Sigmoid colon (tissue), 7 donors: ENCODE results near the gene PTK7. TPM values are rescaled to one million over a fixed set of nuclear protein-coding genes. Genes with fewer than 3 reads are reported as not detected.

Experiments
- DNase-seq: peaks from one replicate; pipeline ENCODE4 v3.0.0-alpha.2; 2019
- H3K27ac ChIP-seq, 4 donors: fragments of 200-600 bp; sonication (generic); one replicate each; pipeline ENCODE4 v1.5.1; 2016 to 2019; ENCODE audit warnings: mild to moderate bottlenecking in 1 of 4
- H3K27me3 ChIP-seq, 3 donors: fragments of 200-600 bp; sonication (generic); one replicate each; pipeline ENCODE4 v1.5.1; 2019; ENCODE audit warnings: mild to moderate bottlenecking in 1 of 3
- H3K36me3 ChIP-seq, 4 donors: fragments of 200-600 bp; sonication (generic); one replicate each; pipeline ENCODE4 v1.5.1; 2016 to 2019
- H3K4me1 ChIP-seq, 4 donors: fragments of 200-600 bp; sonication (generic); one replicate each; pipeline ENCODE4 v1.5.1; 2017 to 2019
- H3K4me3 ChIP-seq, 4 donors: fragments of 200-600 bp; sonication (generic); one replicate each; pipeline ENCODE4 v1.5.1; 2017 to 2019; ENCODE audit warnings: mild to moderate bottlenecking in 2 of 4, moderate library complexity in 1 of 4
- H3K9me3 ChIP-seq, 4 donors: fragments of 200-600 bp in 3 of 4; sonication (generic) in 3 of 4; one replicate each; pipeline versions ENCODE4 v1.5.1 to v1.6.1; 2013 to 2019
- EP300 ChIP-seq, 4 donors: sonication (generic); formaldehyde crosslinking; IDR thresholded peaks; one replicate each; pipeline ENCODE4 v1.6.1; 2017; ENCODE audit warnings: antibody characterized with exemption in 4 of 4
- POLR2A ChIP-seq, 2 donors: fragments of 450-650 bp; IDR thresholded peaks; one replicate each; pipeline ENCODE4 v1.6.1; 2016; ENCODE audit warnings: antibody characterized with exemption in 2 of 2, mild to moderate bottlenecking in 2 of 2, moderate library complexity in 2 of 2
- POLR2AphosphoS5 ChIP-seq, 4 donors: sonication (generic); formaldehyde crosslinking; IDR thresholded peaks; one replicate each; pipeline ENCODE4 v1.6.1; 2017; ENCODE audit warnings: antibody characterized with exemption in 4 of 4
- WGBS, 2 donors: extraction: QIAGEN DNeasy Blood & Tissue Kit; methylation state at CpG; one replicate each; pipeline ENCODE4 v1.1.7; 2013; 5-methylcytosine and 5-hydroxymethylcytosine counted together
- intact Hi-C: fragments of 100-400 bp; cut with DNase I; formaldehyde crosslinking; loops from one replicate; pipeline ENCODE4 v1.15.1; 2023
- polyA plus RNA-seq, 3 donors: library from polyadenylated mRNA; stranded (reverse); fragments of 200-250 nt; gene quantifications; one replicate each; pipeline ENCODE4 v1.2.3, GENCODE V29; 2013
- total RNA-seq, 4 donors: library from RNA; depleted of rRNA; stranded (reverse); fragments of >200 nt; gene quantifications; one replicate each; pipeline ENCODE4 v1.1.0, GENCODE V29; 2016
- TF ChIP-seq, protein P1 (sequence below), 4 experiments: fragments of 450-650 bp in 3 of 4; fragments of 200-600 bp in 1 of 4; IDR thresholded peaks; one replicate each; pipeline ENCODE4 v1.5.1; 2016 to 2019; ENCODE audit warnings: antibody characterized with exemption in 4 of 4, mild to moderate bottlenecking in 3 of 4, moderate library complexity in 2 of 4
- donor health status: healthy with polysubstance abuse.
- donor health status: Bipolar disorder and iron deficiency.
- donor health status: healthy.

PTK7 gene
- total and polyA plus RNA-seq, 7 donors = 1.2 to 15.6 (median 6.1) TPM

DNA sequence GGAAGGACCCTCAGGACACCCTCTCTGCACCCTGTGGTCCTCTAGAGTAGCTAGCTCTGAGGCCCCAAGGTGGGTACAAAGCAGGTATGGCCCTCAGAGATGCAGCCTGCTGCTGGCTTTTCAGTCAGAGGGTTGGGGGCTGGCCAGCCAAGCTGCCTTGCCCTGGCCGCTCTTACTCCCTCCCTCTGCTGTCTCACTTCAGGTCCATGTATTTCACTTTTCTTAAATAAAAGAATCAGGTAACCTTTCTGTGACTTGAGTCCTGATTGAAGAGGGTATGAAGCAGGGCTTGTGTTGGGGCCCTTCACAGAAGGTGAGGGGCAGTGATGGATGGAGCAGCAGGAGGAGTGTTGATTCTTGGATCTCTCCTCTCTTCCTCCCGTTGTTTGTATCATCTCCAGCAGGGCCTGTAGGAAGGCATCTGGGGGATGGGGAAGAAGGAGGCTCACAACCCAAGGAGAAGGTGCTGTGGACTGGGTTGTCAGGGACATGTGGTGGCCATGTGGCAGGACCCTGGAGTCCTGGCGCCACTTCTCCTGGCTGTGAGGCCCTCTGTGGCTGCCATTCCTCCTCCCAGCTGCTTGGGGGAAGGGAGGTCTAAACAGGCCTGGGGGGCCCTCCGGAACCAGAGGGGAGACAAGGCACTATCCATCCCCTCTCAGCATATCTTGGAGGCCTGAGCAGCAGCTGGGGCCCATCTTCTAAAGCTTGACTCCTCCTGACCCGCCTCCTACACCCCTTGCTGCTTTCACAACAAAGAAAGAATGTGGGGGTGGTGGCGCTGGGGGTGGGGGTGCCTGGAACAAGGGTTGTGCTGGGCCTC lies 1.1 kb upstream of the PTK7 start:
- intact Hi-C loops = no loop called here
- Histone ChIP-seq H3K27me3 (peaks cover 13 to 28% (median 16%) of the 10 kb centered on the region in 3 donors), H3K9me3 (no peaks in the 10 kb centered on the region), H3K27ac (peak overlapping the region in 1 of 4 donors; percentile 42), H3K4me1 (peaks cover 0 to 18% (median 16%) of the 10 kb centered on the region in 4 donors), H3K36me3 (peaks cover 7 to 43% (median 11%) of the 10 kb centered on the region in 4 donors), H3K4me3 (no peak overlapping the region)
- DNase-seq = no peak
- TF ChIP-seq, protein P1, sequence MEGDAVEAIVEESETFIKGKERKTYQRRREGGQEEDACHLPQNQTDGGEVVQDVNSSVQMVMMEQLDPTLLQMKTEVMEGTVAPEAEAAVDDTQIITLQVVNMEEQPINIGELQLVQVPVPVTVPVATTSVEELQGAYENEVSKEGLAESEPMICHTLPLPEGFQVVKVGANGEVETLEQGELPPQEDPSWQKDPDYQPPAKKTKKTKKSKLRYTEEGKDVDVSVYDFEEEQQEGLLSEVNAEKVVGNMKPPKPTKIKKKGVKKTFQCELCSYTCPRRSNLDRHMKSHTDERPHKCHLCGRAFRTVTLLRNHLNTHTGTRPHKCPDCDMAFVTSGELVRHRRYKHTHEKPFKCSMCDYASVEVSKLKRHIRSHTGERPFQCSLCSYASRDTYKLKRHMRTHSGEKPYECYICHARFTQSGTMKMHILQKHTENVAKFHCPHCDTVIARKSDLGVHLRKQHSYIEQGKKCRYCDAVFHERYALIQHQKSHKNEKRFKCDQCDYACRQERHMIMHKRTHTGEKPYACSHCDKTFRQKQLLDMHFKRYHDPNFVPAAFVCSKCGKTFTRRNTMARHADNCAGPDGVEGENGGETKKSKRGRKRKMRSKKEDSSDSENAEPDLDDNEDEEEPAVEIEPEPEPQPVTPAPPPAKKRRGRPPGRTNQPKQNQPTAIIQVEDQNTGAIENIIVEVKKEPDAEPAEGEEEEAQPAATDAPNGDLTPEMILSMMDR (IDR thresholded peaks at IDR 0.05) = no peak
- TF ChIP-seq EP300 (IDR thresholded peaks at IDR 0.05) (no peak), POLR2AphosphoS5 (IDR thresholded peaks at IDR 0.05) (no peak), POLR2A (IDR thresholded peaks at IDR 0.05) (no peak)
- 75% methylated on average over 6 of the region's 6 CpGs for WGBS, 2 donors

GRCh38 chr6:43076464-43077332 lies 584 bp downstream of the PTK7 start:
- Histone ChIP-seq H3K36me3 (peaks cover 7 to 34% (median 10%) of the 10 kb centered on the region in 4 donors), H3K27ac (peak overlapping the region in 1 of 4 donors; percentile 40), H3K4me1 (peaks cover 0 to 18% (median 16%) of the 10 kb centered on the region in 4 donors), H3K4me3 (peak overlapping the region; percentile 25 to 53 (median 48)), H3K9me3 (no peaks in the 10 kb centered on the region), H3K27me3 (peaks cover 13 to 28% (median 16%) of the 10 kb centered on the region in 3 donors)
- WGBS, 2 donors = 1% methylated on average over 72 of the region's 72 CpGs
- TF ChIP-seq POLR2A (IDR thresholded peaks at IDR 0.05) (no peak), EP300 (IDR thresholded peaks at IDR 0.05) (no peak), POLR2AphosphoS5 (IDR thresholded peaks at IDR 0.05) (no peak)
- TF ChIP-seq, protein P1 (IDR thresholded peaks at IDR 0.05) = no peak
- intact Hi-C loops = no loop called here
- no peak for DNase-seq

DNA sequence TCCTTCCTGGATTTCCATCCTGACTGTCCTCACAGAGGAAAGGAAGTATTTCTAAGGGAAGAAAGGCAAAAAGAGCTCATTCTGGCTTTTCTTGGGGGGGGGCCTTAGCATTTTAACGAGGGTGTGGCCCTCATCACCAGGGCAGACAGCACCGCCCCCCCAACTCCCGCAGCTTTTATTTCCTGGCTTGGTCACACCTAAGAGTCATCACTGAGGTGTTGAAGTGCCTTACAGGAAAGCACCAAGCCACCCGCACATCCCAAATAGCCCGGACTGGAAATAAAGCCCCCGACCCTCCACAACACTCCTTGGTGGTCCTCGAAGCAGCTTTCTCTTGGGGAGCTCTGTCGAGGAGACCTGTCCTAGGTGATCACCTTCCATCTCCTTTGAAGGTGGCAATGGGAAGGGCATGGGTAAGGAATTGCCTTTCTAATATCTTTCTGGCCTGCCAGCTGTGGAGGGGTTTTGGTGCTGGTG lies 1.3 kb downstream of the PTK7 start:
- 23 to 39% methylated on average over 8 of the region's 8 CpGs for WGBS, 2 donors
- peaks cover 13 to 28% (median 16%) of the 10 kb centered on the region in 3 donors for H3K27me3 ChIP-seq
- H3K4me1 ChIP-seq = peaks cover 0 to 18% (median 16%) of the 10 kb centered on the region in 4 donors
- intact Hi-C loops = no loop called here
- H3K9me3 ChIP-seq = no peaks in the 10 kb centered on the region
- peak overlapping the region in 3 of 4 donors; percentile 43 to 53 (median 52) for H3K4me3 ChIP-seq
- no peak for DNase-seq
- TF ChIP-seq, protein P1 (IDR thresholded peaks at IDR 0.05) = no peak
- TF ChIP-seq POLR2A (IDR thresholded peaks at IDR 0.05) (no peak), POLR2AphosphoS5 (IDR thresholded peaks at IDR 0.05) (no peak), EP300 (IDR thresholded peaks at IDR 0.05) (no peak)
- peaks cover 6 to 28% (median 7%) of the 10 kb centered on the region in 4 donors for H3K36me3 ChIP-seq
- no peak overlapping the region for H3K27ac ChIP-seq

DNA sequence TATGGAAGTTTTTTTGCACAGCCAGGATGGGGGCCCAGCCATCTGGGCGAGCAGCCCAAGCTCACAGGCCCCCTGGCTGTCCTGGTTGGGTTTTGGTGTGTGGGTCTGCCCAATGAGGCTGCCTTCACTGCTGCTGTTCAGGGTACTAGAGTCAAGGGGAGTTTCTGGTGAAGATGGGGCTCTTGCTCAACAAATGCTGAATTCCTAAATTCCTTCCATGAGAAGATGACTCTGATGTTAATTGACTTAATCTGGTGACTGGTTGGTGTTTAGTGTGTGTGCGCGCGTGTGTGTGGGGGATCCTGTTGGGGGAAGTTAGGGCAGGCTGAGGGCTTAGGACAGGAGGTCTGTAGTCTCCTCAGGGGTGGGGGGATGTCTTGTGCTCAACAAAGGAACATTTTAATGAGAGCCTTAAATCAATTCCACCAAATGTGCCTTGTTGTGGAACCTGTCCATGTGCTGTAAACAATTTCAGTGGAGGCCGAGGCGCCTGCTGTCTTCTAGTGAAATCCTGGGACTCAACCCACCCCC lies 1.9 kb downstream of the PTK7 start:
- no peak for DNase-seq
- peaks cover under 1 to 21% (median 2%) of the 10 kb centered on the region in 4 donors for H3K36me3 ChIP-seq
- no peaks in the 10 kb centered on the region for H3K9me3 ChIP-seq
- H3K27ac ChIP-seq = no peak overlapping the region
- TF ChIP-seq POLR2AphosphoS5 (IDR thresholded peaks at IDR 0.05) (no peak), EP300 (IDR thresholded peaks at IDR 0.05) (no peak), POLR2A (IDR thresholded peaks at IDR 0.05) (no peak)
- TF ChIP-seq, protein P1 (IDR thresholded peaks at IDR 0.05) = no peak
- peaks cover 0 to 18% (median 16%) of the 10 kb centered on the region in 4 donors for H3K4me1 ChIP-seq
- H3K27me3 ChIP-seq = peaks cover 13 to 28% (median 16%) of the 10 kb centered on the region in 3 donors
- intact Hi-C loops = no loop called here
- WGBS, 2 donors = 84 to 90% methylated on average over 6 of the region's 6 CpGs
- H3K4me3 ChIP-seq = no peak overlapping the region
